ENCODE data around the gene TMEM156. TPM values are rescaled to one million over a fixed set of nuclear protein-coding genes. Genes with fewer than 3 reads are reported as not detected.

The TMEM156 gene
- polyA plus RNA-seq, 1 of the 3 experiments (the other 2 are of a cell fraction), result 0.13 TPM

- POLR2A ChIA-PET, result no interaction called here
- CTCF ChIA-PET, result interaction anchor here (1.1 to 1.7 kb wide), 2 partner anchors 52 to 180 kb away, joined by 4 read pairs; no protein-coding TSS in a partner anchor
These were observed 77.5 kb downstream of the TMEM156 start for GRCh38 chr4:38954727-38955126.

More at GRCh38 chr4:38954727-38955126, 77.5 kb downstream of the TMEM156 start:
- Histone ChIP-seq H3K27me3 (ENCODE audit: insufficient read depth) (no peaks in the 10 kb centered on the region), H3K4me2 (no peak overlapping the region), H4K20me1 (ENCODE audit: insufficient read depth) (no peaks in the 10 kb centered on the region), H3K9ac (no peak overlapping the region), H3K27ac (ENCODE audit: low read depth in 2 of 2, low read length in 1 of 2) (no peak overlapping the region), H3K79me2 (ENCODE audit: insufficient read depth) (no peaks in the 10 kb centered on the region), H3K9me2 (no peaks in the 10 kb centered on the region), H3K9me3 (no peaks in the 10 kb centered on the region), H3K4me3 (ENCODE audit: low read depth in 2 of 2, low read length in 1 of 2) (no peak overlapping the region), H3F3A (replicated peaks; ENCODE audit: insufficient read depth) (peaks cover 1% of the 10 kb centered on the region), H3K36me3 (replicated peaks in 1 of 2; ENCODE audit: control insufficient read depth in 1 of 2, insufficient read depth in 2 of 2, low read length in 1 of 2) (no peaks in the 10 kb centered on the region), H2AFZ (ENCODE audit: low read depth) (no peak overlapping the region), H3K4me1 (ENCODE audit: control insufficient read depth in 1 of 2, insufficient read depth in 2 of 2, low read depth in 1 of 2, low read length in 1 of 2) (peaks cover 0 to 1% of the 10 kb centered on the region in 2 experiments; a peak in 2 of 4 replicates)
- no peak for DNase-seq
- TF ChIP-seq SIN3A (IDR thresholded peaks at IDR 0.05; ENCODE audit: borderline replicate concordance, low read depth, low read length) (no peak), TCF12 (IDR thresholded peaks at IDR 0.05) (no peak), TAF1 (IDR thresholded peaks at IDR 0.05; ENCODE audit: borderline replicate concordance, low read depth, low read length) (no peak), RXRA (IDR thresholded peaks at IDR 0.05; ENCODE audit: borderline replicate concordance, low read depth) (no peak), NRF1 (IDR thresholded peaks at IDR 0.05; ENCODE audit: low read depth, low read length) (no peak), EP300 (IDR thresholded peaks at IDR 0.05; ENCODE audit: borderline replicate concordance in 1 of 2, low read depth in 1 of 2, low read length in 1 of 2) (no peak), NFIC (IDR thresholded peaks at IDR 0.05; ENCODE audit: borderline replicate concordance) (no peak), JUND (IDR thresholded peaks at IDR 0.05) (no peak)
- TF ChIP-seq, protein P1, sequence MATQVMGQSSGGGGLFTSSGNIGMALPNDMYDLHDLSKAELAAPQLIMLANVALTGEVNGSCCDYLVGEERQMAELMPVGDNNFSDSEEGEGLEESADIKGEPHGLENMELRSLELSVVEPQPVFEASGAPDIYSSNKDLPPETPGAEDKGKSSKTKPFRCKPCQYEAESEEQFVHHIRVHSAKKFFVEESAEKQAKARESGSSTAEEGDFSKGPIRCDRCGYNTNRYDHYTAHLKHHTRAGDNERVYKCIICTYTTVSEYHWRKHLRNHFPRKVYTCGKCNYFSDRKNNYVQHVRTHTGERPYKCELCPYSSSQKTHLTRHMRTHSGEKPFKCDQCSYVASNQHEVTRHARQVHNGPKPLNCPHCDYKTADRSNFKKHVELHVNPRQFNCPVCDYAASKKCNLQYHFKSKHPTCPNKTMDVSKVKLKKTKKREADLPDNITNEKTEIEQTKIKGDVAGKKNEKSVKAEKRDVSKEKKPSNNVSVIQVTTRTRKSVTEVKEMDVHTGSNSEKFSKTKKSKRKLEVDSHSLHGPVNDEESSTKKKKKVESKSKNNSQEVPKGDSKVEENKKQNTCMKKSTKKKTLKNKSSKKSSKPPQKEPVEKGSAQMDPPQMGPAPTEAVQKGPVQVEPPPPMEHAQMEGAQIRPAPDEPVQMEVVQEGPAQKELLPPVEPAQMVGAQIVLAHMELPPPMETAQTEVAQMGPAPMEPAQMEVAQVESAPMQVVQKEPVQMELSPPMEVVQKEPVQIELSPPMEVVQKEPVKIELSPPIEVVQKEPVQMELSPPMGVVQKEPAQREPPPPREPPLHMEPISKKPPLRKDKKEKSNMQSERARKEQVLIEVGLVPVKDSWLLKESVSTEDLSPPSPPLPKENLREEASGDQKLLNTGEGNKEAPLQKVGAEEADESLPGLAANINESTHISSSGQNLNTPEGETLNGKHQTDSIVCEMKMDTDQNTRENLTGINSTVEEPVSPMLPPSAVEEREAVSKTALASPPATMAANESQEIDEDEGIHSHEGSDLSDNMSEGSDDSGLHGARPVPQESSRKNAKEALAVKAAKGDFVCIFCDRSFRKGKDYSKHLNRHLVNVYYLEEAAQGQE (IDR thresholded peaks at IDR 0.05; ENCODE audit: low read depth, low read length), result no peak
- TF ChIP-seq, protein P2, sequence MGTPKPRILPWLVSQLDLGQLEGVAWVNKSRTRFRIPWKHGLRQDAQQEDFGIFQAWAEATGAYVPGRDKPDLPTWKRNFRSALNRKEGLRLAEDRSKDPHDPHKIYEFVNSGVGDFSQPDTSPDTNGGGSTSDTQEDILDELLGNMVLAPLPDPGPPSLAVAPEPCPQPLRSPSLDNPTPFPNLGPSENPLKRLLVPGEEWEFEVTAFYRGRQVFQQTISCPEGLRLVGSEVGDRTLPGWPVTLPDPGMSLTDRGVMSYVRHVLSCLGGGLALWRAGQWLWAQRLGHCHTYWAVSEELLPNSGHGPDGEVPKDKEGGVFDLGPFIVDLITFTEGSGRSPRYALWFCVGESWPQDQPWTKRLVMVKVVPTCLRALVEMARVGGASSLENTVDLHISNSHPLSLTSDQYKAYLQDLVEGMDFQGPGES (IDR thresholded peaks at IDR 0.05; ENCODE audit: low read depth, low read length), result no peak
- TF ChIP-seq, protein P3, sequence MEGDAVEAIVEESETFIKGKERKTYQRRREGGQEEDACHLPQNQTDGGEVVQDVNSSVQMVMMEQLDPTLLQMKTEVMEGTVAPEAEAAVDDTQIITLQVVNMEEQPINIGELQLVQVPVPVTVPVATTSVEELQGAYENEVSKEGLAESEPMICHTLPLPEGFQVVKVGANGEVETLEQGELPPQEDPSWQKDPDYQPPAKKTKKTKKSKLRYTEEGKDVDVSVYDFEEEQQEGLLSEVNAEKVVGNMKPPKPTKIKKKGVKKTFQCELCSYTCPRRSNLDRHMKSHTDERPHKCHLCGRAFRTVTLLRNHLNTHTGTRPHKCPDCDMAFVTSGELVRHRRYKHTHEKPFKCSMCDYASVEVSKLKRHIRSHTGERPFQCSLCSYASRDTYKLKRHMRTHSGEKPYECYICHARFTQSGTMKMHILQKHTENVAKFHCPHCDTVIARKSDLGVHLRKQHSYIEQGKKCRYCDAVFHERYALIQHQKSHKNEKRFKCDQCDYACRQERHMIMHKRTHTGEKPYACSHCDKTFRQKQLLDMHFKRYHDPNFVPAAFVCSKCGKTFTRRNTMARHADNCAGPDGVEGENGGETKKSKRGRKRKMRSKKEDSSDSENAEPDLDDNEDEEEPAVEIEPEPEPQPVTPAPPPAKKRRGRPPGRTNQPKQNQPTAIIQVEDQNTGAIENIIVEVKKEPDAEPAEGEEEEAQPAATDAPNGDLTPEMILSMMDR (IDR thresholded peaks at IDR 0.05), result no peak
